Right kidney (tissue), 9 donors: ENCODE measurements around the gene ATP8A1.
"Not testable (repeated sequence)": the region's sequence is repeated elsewhere in the genome, so short reads cannot be mapped to it uniquely, and the experiment has no call there.

Source experiments
- DNase-seq: peaks from one replicate; pipeline ENCODE4 v3.0.0-alpha.2; 2016
- long read RNA-seq, 8 donors: transcript quantifications; one replicate each; lab custom pipeline, GENCODE V29; 2026

Gene ATP8A1
- long read RNA-seq, donor 1, full-length matches to known transcripts, result 2 of 2 reads
- long read RNA-seq, donor 1, partial matches to known transcripts, result 0 of 2 reads
- long read RNA-seq, donor 1, other reads (novel, unspliced or antisense), result 0 of 2 reads
- long read RNA-seq, donor 2, partial matches to known transcripts, result 0 of 1 reads
- long read RNA-seq, donor 2, other reads (novel, unspliced or antisense), result 0 of 1 reads
- long read RNA-seq, donor 3, result 0 reads
- long read RNA-seq, donor 4, full-length matches to known transcripts, result 3 of 3 reads
- long read RNA-seq, donor 4, partial matches to known transcripts, result 0 of 3 reads
- long read RNA-seq, donor 4, other reads (novel, unspliced or antisense), result 0 of 3 reads
- long read RNA-seq, donor 5, full-length matches to known transcripts, result 1 of 1 reads
- long read RNA-seq, donor 5, partial matches to known transcripts, result 0 of 1 reads
- long read RNA-seq, donor 5, other reads (novel, unspliced or antisense), result 0 of 1 reads
- long read RNA-seq, donor 6, full-length matches to known transcripts, result 2 of 2 reads
- long read RNA-seq, donor 6, partial matches to known transcripts, result 0 of 2 reads
- long read RNA-seq, donor 6, other reads (novel, unspliced or antisense), result 0 of 2 reads
- long read RNA-seq, donor 7, partial matches to known transcripts, result 0 of 3 reads
- long read RNA-seq, donor 7, other reads (novel, unspliced or antisense), result 0 of 3 reads
- long read RNA-seq, donor 8, full-length matches to known transcripts, result 2 of 2 reads
- long read RNA-seq, donor 8, partial matches to known transcripts, result 0 of 2 reads
- long read RNA-seq, donor 8, other reads (novel, unspliced or antisense), result 0 of 2 reads

- DNase-seq, result peak; percentile 98
Measured at GRCh38 chr4:42656944-42657792, at the start of gene ATP8A1. Gene ATP8A1 (minus strand): TSS chr4:42657105. CDS start chr4:42656873, 232 bp downstream.

GRCh38 chr4:42706086-42706485 is 49.2 kb upstream of the ATP8A1 start:
- no peak for DNase-seq

GRCh38 chr4:42703813-42704212 is 46.9 kb upstream of the ATP8A1 start:
- no peak for DNase-seq

GRCh38 chr4:42702895-42703294 is 46.0 kb upstream of the ATP8A1 start:
- no peak for DNase-seq

- DNase-seq, result not testable (repeated sequence)
Measured at GRCh38 chr4:42701780-42702179, 44.9 kb upstream of the ATP8A1 start.

GRCh38 chr4:42690537-42690936 is 33.6 kb upstream of the ATP8A1 start:
- no peak for DNase-seq

- no peak for DNase-seq
Measured at GRCh38 chr4:42683393-42683792, 26.5 kb upstream of the ATP8A1 start.

- DNase-seq, result no peak
Measured at GRCh38 chr4:42678512-42678911, 21.6 kb upstream of the ATP8A1 start.

- no peak for DNase-seq
Measured at GRCh38 chr4:42676066-42676951, 19.4 kb upstream of the ATP8A1 start.

- DNase-seq, result no peak
Measured at GRCh38 chr4:42673082-42673425, 16.1 kb upstream of the ATP8A1 start.

GRCh38 chr4:42672359-42673081 is 15.6 kb upstream of the ATP8A1 start:
- DNase-seq, result no peak

GRCh38 chr4:42671431-42672194 is 14.7 kb upstream of the ATP8A1 start:
- DNase-seq, result no peak

- DNase-seq, result peak; percentile 20
Measured at GRCh38 chr4:42658261-42658660, 1.4 kb upstream of the ATP8A1 start.

- DNase-seq, result peak; percentile 87
Measured at GRCh38 chr4:42656679-42656943, 294 bp downstream of the ATP8A1 start.

- peak; percentile 77 for DNase-seq
Measured at GRCh38 chr4:42655921-42656678, 805 bp downstream of the ATP8A1 start.

GRCh38 chr4:42655269-42655637 is 1.7 kb downstream of the ATP8A1 start:
- no peak for DNase-seq

- no peak for DNase-seq
Measured at GRCh38 chr4:42654631-42655268, 2.2 kb downstream of the ATP8A1 start.

- no peak for DNase-seq
Measured at GRCh38 chr4:42653626-42654560, 3.0 kb downstream of the ATP8A1 start.
